ENCODE measurements around the gene TCERG1L. TPM values are rescaled to one million over a fixed set of nuclear protein-coding genes. Genes with fewer than 3 reads are reported as not detected.
A peak's percentile ranks its signal among the peaks of the same experiment; 100 is the strongest.

TCERG1L gene
- total RNA-seq, 1 donor from 2014 or later = 0.08 TPM

- ATAC-seq (no peak), DNase-seq (ENCODE audit: low spot score) (peak; percentile 23)
These were observed 233.2 kb downstream of the TCERG1L start for GRCh38 chr10:131078131-131078881.

DNA sequence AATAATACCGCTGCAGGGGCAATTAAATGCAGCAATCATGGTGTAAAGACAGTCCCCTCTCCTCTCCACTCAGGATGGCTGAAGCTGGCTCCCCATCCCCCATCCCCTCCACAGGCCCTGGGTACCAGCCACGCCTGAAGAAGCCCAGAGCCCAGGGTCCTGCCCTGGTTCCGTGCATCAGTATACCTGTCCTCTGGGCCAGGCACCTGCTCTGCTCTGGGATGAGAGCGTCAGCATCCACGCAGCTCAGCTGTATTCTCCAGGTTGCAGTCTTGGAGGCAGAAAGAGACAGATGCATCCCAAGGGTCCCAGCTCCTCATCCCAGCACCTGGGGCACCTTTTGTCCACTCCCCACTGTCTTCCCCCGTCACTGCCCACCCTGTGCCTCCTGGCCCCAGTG is 233.8 kb downstream of the TCERG1L start:
- ATAC-seq (no peak), DNase-seq (ENCODE audit: low spot score) (peak; percentile 19)

DNA sequence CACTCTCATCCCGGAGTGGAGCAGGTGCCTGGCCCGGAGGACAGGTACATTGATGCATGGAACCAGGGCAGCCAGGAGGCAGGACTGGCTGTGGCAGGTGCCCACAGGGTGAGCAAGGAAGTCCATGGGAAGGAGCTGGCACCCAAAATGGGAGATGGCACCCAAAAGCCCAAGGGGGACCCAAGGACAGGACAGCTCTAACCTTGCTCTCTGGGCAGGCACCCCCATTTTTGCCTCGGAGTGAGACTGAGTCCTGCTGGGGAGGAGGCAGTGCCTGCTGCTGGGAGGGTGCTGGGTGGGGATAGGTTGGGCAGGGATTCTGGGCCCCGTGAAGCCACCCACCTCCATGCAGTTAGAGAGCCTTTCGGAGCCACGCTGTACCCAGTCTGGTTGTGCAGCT is 234.5 kb downstream of the TCERG1L start:
- ATAC-seq (no peak), DNase-seq (ENCODE audit: low spot score) (peak; percentile 23)

DNA sequence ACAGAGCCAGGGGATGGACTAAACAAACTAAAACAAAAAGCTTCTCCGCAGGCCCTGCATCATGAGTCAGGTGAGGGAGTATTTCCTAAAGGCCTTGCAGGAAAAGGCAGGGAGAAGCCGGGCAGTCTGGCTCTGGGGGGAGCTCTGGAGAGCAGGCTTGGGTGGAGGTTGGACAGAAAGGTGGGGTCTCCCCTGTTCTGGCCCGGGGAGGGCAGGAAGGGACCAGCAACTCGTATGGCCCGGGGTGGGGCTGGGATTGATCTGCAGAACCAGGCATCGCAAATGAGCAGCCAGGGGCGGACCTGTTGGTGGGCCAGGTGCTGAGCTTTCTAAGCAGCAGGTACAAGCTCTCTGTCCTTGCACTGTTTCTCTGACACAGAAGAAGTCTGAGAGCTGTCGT is 235.2 kb downstream of the TCERG1L start:
- ATAC-seq = no peak
- peak; percentile 29 for DNase-seq (ENCODE audit: low spot score)

DNA sequence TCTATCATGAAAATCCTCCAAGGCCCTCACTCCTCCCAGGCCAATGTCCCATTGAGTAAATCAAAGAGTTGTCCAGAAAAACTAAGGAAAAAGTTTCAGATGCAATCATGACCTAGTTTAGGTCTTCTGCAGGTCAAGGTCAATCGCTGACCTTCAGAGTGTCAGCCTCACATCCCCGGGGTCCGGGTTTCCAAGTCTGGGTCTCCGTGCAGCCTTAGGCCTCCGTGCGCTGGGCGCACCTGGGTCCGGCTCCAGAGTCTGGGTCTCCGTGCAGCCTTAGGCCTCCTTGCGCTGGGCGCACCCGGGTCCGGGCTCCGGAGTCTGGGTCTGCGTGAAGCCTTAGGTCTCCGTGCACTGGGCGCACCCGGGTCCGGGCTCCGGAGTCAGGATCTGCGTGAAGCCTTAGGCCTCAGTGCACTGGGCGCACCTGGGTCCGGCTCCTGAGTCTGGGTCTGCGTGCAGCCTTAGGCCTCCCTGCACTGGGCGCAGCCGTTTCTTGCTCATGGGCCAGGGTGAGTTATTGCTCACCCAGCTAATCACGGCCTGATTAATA is 236.2 kb downstream of the TCERG1L start:
- no peak for ATAC-seq
- no peak for DNase-seq (ENCODE audit: low spot score)

- DNase-seq (ENCODE audit: low spot score) = no peak
- no peak for ATAC-seq
These were observed 236.8 kb downstream of the TCERG1L start for GRCh38 chr10:131074682-131075081.

DNA sequence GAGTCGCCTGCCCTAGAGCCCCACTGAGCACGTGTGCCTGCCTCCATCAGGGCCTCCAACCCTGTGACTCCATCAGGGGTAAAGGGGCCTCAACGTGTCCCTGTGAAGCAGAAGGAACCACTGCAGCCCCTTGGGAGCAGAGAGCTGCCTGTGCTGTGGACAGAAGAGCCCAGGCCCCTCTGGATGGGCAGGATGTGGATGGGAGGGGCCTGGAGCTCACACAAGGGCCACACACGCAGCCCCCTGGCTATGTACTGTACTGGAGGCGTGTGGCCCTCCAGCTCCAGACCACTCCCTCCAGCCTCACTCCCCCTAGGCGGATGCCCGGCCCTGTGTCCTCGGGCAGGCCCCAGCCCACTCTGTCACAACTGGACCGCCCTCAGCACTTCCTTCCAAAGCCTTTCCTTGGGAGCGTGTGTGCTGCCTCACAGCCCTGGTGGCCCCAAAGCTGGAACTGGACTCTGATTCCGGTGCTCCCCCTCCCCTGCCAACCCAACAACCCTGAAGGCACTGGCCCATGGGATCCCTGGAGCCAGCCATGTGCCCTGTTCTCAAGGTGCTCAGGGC is 238.0 kb downstream of the TCERG1L start:
- ATAC-seq (no peak), DNase-seq (ENCODE audit: low spot score) (no peak)

- ATAC-seq = no peak
- DNase-seq (ENCODE audit: low spot score) = no peak
These were observed 238.7 kb downstream of the TCERG1L start for GRCh38 chr10:131072651-131073468.

DNA sequence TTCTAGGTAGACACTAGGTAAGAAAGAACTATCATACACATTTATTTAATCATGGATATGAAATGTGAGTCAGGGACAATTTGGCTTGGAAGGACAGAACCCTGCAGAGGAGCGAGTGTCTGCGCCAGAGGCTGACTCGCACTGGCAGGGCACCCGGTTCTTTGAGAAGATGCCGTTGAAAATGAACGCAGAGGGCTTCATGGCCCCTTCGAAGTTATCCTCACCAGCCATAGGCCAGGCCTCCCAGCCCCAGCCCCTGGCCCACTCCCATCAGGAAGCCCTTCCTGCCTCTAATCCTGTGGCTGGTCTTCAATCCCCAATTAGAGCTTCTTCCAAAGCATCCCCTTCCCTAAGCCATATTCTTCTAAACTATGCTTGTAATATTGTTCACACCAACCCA is 239.8 kb downstream of the TCERG1L start:
- ATAC-seq (no peak), DNase-seq (ENCODE audit: low spot score) (peak; percentile 23)

- DNase-seq (ENCODE audit: low spot score) (no peak), ATAC-seq (no peak)
These were observed 240.7 kb downstream of the TCERG1L start for GRCh38 chr10:131070856-131071255.

GRCh38 chr10:131068760-131069159 is 242.8 kb downstream of the TCERG1L start:
- DNase-seq (ENCODE audit: low spot score) = no peak
- ATAC-seq = no peak

GRCh38 chr10:131068311-131068710 is 243.2 kb downstream of the TCERG1L start:
- ATAC-seq = no peak

DNA sequence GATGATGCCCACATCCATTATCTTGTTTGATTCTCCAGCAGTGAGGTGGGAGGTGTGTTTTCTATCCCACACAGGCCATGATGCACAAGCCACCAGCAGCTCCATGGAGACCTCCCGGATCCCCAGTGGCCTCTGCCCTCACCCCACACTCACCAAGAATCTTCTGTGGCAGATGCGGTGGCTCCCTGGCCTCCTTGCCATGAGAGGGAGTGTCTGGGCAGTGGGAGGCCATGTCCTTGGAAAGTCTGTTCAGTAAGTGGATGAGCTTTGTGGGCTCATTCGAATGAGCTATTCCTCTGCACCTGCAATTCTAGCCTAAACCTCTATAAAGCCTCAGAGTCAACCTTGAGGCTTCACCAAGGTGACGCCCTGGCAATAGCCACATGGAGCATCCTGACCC is 243.8 kb downstream of the TCERG1L start:
- DNase-seq (ENCODE audit: low spot score) = no peak
- no peak for ATAC-seq

More at GRCh38 chr10:131068311-131068710, 243.2 kb downstream of the TCERG1L start:
- no peak for DNase-seq (ENCODE audit: low spot score)

DNA sequence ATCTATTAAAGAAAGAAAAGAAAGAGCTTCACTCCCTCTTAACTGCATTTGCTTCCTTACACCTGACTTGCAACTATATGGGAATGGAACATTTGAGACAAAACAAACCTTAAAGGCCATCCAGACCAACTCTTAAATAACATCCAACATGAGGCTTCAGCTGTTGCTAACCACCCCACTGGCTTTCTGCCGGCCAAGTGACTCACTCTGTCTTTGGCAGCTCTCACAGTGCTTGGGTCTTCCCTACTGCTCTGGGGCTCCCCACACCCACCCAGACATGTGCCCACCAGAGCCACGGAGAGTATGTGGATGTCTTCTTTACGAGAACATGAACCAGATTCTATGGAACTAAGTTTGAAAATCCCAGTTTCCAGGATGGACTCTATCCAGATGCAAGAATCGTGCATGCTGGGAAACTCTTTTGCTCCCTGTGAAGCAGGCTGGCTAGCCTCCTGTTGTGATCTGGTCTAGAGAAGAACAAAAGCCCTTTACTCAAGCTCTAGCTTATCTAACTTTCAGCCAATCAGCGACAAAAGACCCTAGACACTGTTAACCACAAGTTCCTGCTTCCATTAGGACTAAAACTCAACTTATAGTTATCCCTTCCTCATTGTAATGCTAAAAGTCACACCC is 245.7 kb downstream of the TCERG1L start:
- no peak for ATAC-seq
- DNase-seq (ENCODE audit: low spot score) = peak; percentile 29

GRCh38 chr10:131063311-131063710 is 248.2 kb downstream of the TCERG1L start:
- no peak for DNase-seq (ENCODE audit: low spot score)
- no peak for ATAC-seq

- ATAC-seq = no peak
- DNase-seq (ENCODE audit: low spot score) = no peak
These were observed 248.8 kb downstream of the TCERG1L start for GRCh38 chr10:131062621-131063260.

DNA sequence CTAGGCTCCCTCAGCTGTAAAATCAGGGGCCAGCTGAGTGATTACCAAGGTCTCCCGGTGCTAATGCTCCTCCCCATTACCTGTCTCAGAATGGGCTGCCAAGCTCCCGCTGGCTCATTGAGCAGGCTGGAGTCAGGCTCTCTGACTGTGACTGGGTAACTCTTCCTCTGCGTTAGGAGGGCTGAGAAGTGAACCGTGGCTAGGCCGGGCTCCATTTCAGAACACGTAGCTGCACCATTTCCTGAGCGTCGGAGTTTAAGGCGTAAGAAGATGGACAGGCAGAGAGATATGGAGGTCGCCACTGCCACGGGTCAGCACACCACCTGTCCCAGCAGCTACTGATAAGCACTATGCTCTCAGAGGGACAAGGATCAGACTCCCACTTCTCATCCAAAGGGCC is 250.3 kb downstream of the TCERG1L start:
- ATAC-seq (no peak), DNase-seq (ENCODE audit: low spot score) (peak; percentile 22)

- ATAC-seq (no peak), DNase-seq (ENCODE audit: low spot score) (no peak)
These were observed 251.6 kb downstream of the TCERG1L start for GRCh38 chr10:131059881-131060280.

DNA sequence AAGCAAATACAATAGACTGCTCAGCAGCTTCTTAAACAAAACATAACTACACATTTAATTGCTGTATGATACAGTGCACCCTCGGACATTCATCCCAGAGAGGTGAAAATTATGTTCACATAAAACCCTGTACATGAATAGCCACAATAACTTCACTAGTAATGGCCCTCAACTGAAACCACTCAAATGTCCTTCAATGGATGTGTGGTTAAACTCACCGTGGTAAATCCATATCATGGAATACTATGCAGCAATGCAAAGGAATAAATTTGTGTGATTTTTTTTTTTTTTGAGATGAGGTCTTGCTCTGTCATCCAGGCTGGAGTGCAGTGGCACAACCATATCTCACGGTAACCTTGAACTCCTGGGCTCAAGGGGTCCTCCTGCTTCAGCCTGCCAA is 252.7 kb downstream of the TCERG1L start:
- ATAC-seq (no peak), DNase-seq (ENCODE audit: low spot score) (no peak)

- ATAC-seq = no peak
- DNase-seq (ENCODE audit: low spot score) = peak; percentile 22
These were observed 254.7 kb downstream of the TCERG1L start for GRCh38 chr10:131056781-131057180.

Measured in left lobe of liver (tissue), 2 donors.